ENCODE measurements around the gene ESPN.

GRCh38 chr1:6456800-6457466 is 32.4 kb downstream of the ESPN start:
- no peak for TF ChIP-seq CTCF (IDR thresholded peaks at IDR 0.05)
- TF ChIP-seq POLR2A (IDR thresholded peaks at IDR 0.05): no peak

Data from transverse colon (tissue), 3 donors.